Stimulated activated CD4-positive, alpha-beta T cell treated with anti-CD3 and anti-CD28 coated beads, Interleukin-15, amount 100 ng/mL, for 48 hours (primary cell): ENCODE results near the gene SNRPD3.
A peak's percentile ranks its signal among the peaks of the same experiment; 100 is the strongest.
"Not testable (repeated sequence)": the region's sequence is repeated elsewhere in the genome, so short reads cannot be mapped to it uniquely, and the experiment has no call there.

Experiments used
- DNase-seq, 2 donors: peaks; one replicate each; pipeline ENCODE4 v3.0.0-alpha.2; 2020; ENCODE audit warnings: low read depth in 2 of 2

The SNRPD3 gene

GRCh38 chr22:24555165-24556039 lies at the start of gene SNRPD3:
TSS of gene SNRPD3 (plus strand) at chr22:24555999. CDS start at chr22:24557675, 1,676 bp downstream.
- DNase-seq, result peak; percentile 99 to 100

DNA sequence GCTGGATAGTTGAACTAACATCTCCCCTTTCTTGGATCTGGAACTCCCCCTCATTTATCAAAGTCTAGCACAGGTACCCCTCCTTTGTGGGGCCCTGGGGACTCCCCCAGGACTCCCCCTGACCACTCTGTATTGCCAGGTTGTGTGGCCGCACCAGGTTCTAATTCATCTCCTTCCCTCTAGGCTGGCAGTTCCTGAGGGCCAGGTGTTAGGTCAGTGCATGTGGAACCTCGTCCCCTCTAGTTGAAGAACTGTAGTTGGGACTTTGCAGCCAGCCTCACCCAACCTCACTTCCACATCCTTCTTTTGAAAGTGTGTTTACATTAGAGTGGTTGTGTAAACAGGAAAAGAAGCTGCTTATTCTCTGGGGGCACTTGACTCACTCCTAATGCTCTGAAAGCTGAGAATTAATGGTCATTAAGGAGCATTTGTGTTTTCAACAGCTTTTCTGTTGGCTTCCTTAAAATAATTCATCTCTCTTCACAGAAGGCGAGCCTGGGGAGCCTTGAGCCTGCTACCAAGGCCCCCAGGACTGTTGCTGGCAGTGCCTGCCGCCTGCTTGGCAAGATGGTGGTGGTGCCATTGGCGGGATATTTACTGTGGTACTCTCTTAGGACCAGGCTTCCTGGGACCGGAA lies 48.9 kb upstream of the SNRPD3 start:
- DNase-seq, result no peak

DNA sequence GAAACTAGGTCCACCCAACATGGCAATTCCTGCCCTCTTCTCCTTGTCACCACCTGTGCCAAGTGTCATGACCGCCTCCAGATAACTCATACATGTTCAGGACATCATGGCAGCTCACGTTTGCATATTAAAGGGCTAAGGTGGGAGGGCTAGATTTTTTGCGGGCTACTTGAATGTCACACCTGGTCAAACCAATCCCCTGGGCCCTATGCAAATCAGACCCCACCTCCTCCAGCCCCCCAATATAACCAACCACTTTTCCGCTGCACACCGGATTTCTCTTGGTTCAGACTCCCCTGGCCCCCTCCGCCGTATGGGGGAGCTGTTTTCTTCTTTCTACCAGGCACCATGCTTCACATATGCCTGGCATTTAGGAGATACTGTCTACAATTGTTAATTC lies 48.1 kb upstream of the SNRPD3 start:
- no peak for DNase-seq

DNA sequence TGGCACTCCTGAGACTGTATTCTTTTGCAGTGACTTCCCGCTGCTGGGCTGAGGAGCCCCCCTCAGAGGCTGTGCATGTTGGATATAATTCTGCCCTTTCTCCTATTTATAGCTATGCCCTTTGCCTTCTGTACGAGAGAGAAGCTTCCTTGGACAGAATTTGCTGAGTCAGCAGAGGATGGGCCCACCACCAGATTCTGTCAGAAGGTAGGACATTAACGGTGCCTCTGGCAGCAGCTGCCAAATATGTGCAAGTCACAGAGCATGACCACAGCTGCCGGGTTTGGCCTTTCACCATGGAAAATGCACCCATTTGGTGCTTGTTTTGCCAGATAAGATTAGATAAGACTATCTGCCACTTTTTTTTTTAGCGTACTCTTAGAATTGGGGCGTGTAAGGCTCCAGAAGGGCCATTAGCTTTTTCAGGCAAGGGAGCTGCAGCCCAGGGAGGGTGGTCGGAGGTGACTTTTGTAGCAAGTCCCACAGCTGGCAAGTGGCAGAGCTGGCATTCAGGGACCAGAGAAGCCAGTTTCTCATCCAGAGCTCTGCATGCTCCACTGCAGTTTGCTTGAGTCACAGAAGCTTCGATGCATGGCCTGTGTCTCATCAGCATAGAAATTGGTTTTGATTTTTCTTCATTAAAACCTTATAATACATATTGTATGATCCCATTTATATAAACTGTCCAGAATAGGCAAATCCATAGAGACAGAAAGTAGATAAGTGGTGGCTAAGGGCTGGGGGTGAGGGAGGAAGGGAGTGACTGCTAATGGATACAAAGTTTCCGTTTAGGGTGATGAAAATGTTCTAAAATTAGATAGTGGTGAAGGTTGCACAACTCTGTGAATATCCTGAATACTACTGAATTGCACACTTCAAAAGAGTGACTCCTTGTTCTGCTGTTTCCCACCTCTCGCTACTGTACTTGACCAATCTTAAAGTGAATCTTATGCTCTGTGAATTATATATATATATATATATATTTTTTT lies 44.9 kb upstream of the SNRPD3 start:
- no peak for DNase-seq

- DNase-seq, result no peak
Observed at GRCh38 chr22:24512043-24512442, 43.8 kb upstream of the SNRPD3 start.

DNA sequence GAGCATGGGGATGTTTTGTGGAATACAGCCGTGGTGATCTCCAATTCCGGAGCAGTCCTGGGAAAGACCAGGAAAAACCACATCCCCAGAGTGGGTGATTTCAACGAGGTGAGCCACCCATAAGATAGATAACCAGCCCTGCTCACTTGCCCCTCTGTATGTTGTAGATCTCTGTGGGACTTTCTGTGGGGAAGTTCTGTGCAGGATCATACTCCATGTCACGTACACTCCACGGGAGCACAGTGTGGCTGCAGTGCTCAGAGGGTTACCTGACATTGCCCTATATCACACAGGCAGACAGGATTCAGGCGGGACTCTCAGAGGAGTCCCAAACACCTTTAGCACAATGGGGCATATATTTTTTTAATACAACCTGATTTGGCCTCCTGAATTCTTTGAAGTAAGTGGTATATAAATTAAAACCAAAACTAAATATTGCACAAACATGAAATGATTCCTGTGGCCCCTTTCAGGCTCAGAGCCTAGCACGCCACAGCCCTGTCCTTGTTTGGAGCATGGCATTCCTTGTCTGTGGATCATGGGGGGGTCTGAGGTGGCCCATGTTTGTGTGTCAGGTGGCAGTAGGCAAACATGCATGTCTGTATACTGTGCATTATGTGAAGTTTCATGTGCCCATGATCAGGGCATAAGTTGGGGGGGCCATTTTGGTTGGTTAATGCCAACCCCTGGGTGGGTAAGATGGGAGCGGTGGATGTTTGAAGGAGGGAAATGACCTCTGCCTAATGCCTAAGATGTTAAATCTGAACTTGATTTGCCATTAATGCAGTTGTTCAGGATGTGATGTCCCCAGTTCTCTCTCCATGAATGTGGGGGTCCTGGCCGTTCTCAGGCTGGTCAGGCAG lies 42.2 kb upstream of the SNRPD3 start:
- no peak for DNase-seq

DNA sequence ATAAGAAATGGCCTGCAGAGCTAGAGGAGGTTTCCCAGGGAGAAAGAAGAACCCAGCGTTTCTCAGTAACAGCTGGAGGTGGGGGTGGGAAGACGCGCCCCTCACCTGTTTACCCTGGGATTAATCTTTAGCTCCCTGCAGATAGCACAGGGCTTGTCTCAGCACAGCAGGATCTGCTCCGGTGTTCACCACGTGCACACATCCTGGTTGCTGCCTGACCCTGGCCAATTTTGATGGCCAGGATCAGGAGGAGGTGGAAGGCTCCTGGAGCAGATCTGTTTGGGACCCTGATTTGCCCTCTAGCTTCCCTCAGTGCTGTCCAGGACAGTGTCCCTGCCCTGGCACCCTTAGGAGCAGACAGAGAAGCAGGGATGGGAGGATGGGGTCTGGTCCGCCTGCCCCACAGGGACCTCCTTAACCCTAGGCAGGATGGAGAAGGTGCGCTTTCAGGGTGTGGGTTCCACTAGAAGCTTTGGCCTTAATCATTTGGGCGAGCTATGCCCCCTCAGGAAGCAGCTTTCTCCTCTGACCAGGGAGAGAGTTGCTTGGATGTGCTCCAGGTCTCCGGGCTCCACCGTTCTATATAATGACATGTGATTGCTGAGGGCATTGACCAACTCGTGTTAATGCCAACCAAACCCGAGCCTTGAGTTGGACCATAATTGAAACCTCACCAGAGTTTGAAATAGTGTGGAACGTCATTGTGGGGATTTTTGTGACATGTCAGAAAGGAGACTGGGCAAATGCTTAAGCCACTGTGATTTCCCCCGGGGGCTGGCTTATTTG lies 41.4 kb upstream of the SNRPD3 start:
- no peak for DNase-seq

GRCh38 chr22:24515027-24515338 lies 40.8 kb upstream of the SNRPD3 start:
- no peak for DNase-seq

DNA sequence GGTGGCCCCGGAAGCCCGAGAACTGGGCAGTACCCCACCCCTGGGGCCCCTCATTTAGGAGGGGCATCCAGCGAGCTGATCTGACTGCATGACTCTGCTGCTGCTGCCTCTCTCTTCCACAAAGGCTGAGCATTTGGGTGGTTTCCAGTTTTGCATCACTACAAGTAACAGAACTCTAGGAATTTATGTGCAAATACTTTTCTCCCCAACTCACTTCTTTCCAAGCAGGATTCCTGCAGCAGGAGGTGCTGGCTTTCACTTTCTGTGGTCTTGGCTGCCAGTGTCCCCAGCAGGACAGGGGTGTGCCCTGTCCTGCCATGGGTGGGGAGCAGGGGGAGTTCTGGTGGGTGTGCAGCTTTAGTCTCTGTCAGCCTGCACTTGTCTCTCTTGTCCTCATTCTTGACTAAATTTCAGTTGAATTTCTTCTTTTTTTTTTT lies 39.5 kb upstream of the SNRPD3 start:
- no peak for DNase-seq

GRCh38 chr22:24517446-24517845 lies 38.4 kb upstream of the SNRPD3 start:
- DNase-seq, result no peak

GRCh38 chr22:24518228-24518627 lies 37.6 kb upstream of the SNRPD3 start:
- DNase-seq, result no peak

DNA sequence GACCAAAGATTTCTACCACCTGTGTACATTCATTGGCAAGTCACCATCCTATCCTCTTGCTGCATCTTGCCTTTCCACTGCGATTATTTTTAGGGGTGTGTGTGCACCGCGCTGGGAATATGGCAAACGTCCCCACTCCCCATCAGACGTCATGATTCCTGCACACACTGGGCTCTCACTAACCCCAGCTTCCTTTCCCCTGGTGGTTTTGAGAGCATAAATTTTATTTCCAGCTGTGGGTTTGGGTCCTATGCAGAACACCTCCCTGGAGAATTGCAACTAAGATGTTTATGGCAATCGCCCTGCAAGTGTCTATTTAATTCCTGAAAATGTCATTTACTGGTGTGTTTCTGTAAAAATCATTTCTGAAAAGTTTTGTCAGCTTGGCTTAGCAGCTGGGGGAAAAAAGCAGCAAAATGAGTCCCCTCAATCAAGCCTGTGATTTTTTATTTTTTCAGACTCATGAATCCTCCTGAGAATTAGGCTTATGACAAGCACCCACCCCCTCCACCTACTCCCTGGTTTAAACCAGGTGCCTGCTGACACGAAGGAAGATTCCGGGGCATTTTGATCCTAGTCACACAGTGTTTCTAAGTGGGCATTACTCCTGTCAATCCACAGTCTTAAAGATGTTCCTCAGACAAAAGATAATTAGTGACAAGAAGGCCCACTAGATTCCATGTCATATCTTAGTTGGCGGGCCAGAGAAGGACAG lies 36.9 kb upstream of the SNRPD3 start:
- DNase-seq, result no peak

DNA sequence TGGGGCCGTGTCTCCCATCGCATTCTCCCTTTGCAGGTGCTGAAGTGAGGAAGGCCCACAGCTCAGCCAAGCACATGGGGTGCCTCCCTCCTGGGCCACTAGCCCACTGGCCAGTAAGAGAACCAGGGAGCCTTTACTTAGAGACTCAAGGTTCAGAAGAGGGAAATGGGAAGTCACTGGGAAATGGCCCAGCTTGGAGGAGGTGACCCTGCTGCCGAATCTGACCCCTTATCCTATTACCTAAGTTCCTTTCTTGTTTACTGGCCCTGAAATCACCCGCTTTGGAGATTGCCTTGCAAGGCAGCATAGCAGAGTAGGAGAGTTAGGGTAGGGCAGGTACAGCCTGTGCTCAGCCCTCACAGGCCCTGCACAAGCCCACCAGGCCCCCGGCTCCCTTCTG lies 36.3 kb upstream of the SNRPD3 start:
- no peak for DNase-seq

GRCh38 chr22:24521791-24522245 lies 34.0 kb upstream of the SNRPD3 start:
- peak; percentile 18 to 45 for DNase-seq

- DNase-seq, result no peak
Observed at GRCh38 chr22:24523873-24524272, 31.9 kb upstream of the SNRPD3 start.

DNA sequence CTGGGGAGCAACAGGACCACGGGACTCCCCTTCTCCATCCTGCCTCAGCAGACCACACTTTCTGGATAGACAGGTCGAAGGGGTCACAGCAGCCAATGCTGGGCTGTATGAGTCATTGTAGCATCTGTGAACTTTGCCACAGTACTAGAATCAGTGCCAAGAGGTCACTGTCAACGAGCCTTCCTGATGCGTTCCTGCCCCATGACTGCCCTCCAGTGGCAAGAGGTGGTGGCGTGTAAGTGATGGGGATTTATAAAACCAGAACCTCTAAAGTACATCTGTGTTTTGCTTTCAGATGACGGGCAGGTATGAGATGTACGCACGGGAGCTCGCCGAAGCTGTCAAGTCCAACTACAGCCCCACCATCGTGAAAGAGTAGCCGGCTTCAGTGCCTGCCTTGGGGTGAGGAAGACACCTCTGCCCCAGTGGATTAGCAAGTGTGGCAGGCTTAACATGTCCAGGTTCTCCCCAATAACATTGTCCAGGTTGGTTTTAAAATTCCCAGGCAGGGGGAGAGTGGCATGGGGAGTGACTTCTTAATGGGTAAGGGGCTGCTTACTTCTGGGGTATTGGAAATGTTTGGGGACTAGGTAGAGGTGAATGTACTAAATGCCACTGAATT lies 30.3 kb upstream of the SNRPD3 start:
- peak; percentile 71 to 84 for DNase-seq

- no peak for DNase-seq
Observed at GRCh38 chr22:24526191-24526590, 29.6 kb upstream of the SNRPD3 start.

- no peak for DNase-seq
Observed at GRCh38 chr22:24529898-24530297, 25.9 kb upstream of the SNRPD3 start.

DNA sequence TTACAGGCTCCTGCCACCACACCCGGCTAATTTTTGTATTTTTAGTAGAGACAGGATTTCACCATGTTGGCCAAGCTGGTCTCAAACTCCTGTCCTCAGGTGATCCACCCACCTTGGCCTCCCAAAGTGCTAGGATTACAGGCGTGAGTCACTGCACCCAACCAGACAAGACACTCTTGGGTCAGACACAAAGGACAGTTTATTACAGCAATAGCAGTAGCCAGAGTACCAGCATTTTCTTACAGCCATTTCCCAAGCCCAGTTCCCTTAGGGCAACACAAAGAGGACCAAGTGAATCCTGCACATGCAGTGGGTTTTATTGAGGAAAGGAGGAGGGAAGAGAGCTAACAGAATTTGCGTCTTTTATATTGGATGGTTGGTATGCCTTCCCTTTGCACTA lies 24.8 kb upstream of the SNRPD3 start:
- DNase-seq, result not testable (repeated sequence)
